Skin epidermis (tissue), 12 donors: ENCODE measurements around the gene ZYX.
A peak's percentile ranks its signal among the peaks of the same experiment; 100 is the strongest.
"Not testable (repeated sequence)": the region's sequence is repeated elsewhere in the genome, so short reads cannot be mapped to it uniquely, and the experiment has no call there.

Experiments used
- H3K27ac ChIP-seq, 21 experiments: fragments of 200-600 bp; sonication (generic) in 11 of 21; one replicate each; pipeline ENCODE4 v1.5.0; 2020; ENCODE audit warnings: mild to moderate bottlenecking in 3 of 21, inconsistent platforms in 2 of 21, moderate library complexity in 2 of 21
- H3K4me3 ChIP-seq, 7 experiments: fragments of 200-600 bp; sonication (generic) in 2 of 7; one replicate each; pipeline ENCODE4 v1.5.0; 2020; ENCODE audit warnings: inconsistent platforms in 2 of 7, mild to moderate bottlenecking in 2 of 7, moderate library complexity in 1 of 7

ZYX gene

DNA sequence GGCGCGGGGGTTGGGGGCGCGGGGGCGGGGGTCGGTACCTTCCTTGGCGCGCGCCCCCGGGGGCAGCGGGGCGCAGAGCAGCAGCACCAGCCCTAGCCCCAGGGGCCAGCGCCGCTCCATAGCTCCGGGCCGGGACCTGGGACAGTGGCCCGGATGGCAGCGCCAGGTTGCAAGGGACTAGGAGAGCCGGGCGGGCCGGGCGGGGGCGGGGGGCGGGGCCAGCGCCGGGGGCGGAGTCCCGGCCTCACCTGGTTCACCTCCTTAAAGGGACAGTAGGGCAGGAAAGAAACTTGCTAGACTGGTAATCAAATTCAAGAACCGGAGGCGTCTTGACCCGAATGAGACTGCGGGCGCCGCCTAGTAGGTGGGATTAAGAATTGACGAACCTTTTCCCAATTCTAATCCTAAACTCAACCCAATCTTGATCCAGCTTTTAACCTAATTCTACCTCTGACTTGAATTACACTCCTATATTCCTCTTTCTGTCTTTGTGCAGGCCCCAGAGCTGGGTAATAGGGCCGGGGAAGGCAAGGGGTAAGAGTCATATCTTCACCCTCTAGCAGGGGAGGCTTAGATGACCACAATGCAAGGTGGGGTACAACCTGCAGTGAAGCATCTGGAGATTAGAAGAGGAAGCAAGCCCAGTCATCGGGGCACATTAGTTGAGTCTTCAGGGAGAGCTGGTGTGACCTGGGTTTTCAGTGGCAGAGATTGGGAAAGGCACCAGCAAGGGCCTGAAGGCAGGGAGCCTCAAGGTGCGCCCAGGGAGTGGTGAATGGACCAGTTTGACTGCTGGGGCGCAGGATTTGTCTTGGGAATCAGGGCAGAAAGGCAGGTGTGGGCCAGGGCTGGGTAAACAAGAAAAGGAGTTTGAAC is 27.8 kb downstream of the ZYX start, which contains the start of gene EPHA1:
Gene EPHA1 (minus strand): TSS at position 171 of the 876 bp plus-strand sequence. CDS start 51 bp downstream, at position 120.
- H3K27ac ChIP-seq, result peak within 1 kb of the TSS in 20 of 21 experiments; percentile 25 to 78 (median 68)

DNA sequence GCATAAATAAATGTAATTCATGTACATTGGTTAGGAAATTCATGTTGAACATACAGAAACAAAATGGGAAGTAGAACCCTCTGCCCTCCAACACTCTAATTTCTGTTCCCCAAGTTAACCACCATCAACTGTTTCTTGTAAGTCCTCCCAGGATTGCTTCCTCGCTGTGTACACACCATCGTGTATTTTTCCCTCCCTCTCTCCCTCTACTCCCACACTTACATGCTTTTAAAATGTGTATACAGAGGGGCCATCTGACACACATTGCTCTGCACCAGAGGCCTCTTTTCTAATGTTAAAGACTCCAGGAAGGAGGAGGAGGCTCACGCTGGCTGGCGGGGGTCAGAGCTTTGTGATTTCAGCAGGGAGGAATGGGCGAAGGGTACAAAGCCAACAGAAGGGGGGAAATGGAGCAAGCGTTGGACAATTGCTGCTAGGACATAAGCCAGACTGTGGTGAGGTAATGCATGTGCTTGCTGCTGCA is 29.4 kb downstream of the ZYX start:
- no peak overlapping the region for H3K4me3 ChIP-seq
- peak overlapping the region in 5 of 21 experiments; percentile 18 to 65 (median 22) for H3K27ac ChIP-seq

More for the DNA sequence above, 27.8 kb downstream of the ZYX start, which contains the start of gene EPHA1:
- peak within 1 kb of the TSS; percentile 46 to 60 (median 50) for H3K4me3 ChIP-seq

DNA sequence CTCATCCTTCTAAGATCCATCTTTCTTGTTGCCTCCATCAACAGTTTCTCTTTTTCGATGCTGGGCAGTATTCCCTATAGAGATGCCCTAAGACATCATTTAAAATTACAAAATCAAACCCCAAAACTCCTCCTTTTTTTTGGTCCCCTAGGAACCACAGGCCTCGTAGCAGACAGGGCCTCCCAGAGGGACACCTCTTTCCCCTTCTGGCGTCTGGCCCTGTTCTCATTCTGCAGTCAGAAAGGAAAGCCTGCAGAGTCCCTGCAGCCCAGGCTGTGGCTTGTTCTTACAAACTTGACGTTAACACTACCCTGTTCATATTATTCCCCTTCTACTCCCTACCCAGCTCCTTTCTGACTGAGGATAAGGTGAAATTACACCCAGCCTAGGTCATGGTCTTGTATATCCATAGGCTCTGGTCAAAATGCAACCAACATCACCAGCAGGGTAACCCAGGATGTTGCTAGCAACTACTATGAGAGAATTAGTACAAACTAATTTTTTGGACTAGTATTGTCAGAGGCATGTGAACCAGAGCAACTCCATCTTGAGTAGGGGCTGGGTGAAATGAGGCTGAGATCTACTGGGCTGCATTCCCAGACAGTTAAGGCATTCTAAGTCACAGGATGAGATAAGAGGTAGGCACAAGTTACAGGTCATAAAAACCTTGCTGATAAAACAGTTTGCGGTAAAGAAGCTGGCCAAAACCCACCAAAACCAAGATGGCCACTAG is 31.0 kb downstream of the ZYX start:
- H3K27ac ChIP-seq, result no peak overlapping the region
- no peak overlapping the region for H3K4me3 ChIP-seq

DNA sequence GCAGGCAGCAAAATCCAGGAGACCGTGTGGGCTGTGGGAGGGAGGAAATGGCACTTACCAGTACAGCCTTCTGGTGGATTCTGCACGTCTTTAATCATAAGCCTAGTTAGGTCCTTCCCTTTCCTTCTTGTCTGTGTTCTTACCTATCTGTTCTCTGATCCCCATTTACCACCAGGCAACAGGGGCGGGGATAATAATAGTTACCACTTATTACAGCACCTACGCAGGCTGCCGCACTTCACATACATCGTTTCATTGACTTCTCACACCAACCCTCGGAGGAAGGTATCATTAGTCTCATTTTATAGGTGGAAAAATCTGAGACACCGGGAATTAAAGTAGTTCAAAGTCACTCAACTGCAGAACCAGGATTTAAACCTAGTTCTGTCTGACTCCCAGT is 32.0 kb downstream of the ZYX start:
- H3K4me3 ChIP-seq, result no peak overlapping the region

DNA sequence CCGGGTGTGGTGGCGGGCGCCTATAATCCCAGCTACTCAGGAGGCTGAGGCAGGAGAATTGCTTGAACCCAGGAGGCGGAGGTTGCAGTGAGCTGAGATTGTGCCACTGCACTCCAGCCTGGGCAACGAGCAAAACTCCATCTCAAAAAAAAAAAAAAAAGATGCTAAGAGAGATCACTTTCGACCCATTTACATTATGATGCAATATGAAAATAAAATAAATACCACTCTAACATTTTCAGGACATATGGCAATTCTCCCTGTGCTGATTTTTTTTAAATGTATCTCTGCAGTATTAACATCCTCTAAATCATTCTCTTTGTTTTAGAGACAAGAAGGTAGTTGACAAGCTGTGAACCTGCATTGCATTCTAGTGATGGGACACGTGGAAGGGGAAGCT is 34.1 kb downstream of the ZYX start:
- H3K4me3 ChIP-seq, result not testable (repeated sequence)
- H3K27ac ChIP-seq, result peak overlapping the region in 1 of 21 experiments; percentile 65

More for the DNA sequence above, 32.0 kb downstream of the ZYX start:
- H3K27ac ChIP-seq, result peak overlapping the region in 1 of 21 experiments; percentile 4

DNA sequence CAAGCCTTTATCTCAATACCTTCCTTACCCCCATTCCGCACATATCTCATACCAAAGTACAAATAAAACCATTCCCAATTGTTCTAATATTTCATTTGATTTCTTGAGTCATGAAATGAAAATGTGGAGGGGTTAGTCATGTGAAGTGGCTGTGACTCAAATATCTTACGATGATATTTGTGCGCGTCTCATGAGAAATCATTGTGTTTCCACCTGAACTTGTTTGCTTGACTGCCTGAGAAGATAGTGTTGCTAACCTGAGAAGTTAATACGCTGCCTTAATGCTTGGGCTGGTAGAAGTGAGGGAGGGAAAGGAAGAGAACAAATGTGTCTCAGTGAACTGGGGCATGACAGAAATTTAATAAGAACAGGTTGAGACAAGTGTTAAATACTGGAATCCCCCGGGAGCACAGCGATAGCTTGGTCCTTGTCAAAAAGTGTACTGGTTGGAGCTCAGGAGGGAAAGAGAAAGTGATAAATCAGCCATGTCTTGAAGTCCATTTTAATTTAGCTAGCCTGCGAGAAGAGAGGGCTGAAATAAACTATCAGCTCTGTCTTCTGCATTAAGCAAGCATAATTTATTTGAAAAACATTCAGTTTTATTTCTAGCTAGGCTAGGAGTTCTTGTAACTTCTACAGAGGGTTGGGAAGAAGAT is 34.7 kb downstream of the ZYX start:
- peak overlapping the region in 6 of 21 experiments; percentile 2 to 65 (median 30) for H3K27ac ChIP-seq
- peak overlapping the region in 1 of 7 experiments; percentile 3 for H3K4me3 ChIP-seq

DNA sequence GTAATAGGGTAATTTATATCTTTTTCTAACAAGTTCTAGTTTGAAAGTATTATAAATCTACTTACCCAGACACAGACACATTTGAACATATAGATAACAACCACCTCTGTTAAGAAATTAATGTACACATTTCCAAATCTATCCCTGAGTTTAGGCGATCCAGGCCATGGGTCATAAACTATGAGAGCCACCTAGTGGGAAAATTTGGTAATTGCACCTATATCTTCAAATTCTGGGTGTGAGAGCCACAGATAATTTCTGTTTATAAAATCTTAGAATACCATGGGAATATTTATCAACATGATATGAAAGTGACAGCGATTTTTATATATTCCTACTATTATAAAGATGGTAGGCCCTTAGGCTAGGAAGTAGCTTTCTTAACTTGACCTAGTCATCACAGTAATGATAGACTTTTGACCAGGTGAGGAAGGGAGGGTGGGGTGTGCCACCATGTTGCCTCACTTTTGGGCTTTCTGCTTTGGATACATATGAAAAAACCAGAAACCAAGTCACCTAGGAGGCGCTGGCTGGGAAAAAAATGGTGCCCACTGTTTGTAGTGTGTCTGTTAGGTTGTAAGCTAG is 35.5 kb downstream of the ZYX start:
- no peak overlapping the region for H3K4me3 ChIP-seq
- H3K27ac ChIP-seq, result peak overlapping the region in 1 of 21 experiments; percentile 22

DNA sequence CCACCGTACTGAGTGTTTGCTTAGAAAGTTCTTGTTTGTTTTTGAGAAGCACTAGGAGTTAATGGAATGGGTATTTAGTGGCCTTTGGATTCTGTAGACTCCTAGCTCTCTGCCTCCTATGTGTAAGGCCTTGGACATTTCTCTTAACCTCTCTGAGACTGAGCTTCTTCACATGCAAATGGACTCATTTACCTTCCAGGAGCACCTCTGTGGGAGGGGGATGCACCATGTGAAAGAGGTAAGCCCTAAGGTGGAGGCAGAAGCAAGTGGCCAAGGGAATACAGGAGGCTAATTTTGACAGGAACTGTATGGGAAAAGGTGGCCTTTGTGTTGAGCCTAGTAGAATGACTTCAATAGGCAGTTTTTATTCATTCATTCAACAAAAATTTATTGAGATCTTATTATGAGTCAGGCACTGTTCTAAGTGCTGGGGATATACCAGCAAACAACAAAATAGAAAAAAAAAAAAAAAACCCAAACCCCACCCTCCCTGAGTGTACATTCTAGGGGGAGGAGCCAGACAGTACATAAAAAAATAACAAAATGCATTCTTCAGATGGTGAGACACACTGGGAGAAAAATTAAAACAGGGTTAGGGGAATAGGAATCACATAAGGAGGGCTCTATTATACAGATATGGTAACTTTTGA is 36.7 kb downstream of the ZYX start:
- Histone ChIP-seq H3K4me3 (no peak overlapping the region), H3K27ac (no peak overlapping the region)

DNA sequence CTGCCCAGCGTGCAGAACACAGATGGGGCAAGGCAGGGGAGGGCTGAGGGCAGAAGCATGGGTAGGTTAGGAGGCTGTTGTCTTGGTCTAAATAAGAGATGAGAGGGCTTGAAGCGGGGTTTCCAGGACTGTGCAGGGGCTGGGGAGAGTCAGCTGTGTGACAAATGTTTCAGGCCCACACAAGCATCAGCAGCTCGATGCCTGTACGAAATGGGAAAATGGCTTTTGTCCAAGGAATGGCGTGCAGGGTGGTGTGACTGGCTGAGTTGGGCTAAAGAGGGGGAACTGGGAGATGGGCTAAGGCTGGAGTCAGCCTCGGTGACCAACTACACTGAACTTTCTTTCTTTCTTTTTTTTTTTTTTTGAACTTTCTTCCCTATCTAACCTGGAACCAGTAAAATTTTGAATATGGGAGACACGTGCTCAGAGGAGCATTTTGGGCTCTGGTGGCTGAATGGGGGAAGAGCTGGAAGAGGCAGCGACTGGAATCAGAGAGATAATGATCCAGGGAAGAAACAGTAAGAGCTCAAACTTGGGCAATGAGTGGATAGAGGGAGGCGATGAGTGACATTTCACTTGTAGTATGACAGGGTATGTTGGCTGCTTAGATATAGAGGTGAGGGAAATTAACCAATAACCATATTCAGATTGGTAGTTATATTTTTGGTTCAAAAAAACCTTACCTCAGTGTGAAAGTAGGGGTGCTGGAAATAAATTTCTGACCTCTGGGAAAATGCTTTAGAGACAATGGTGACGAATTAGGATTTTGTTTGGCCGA is 37.7 kb downstream of the ZYX start:
- no peak overlapping the region for H3K4me3 ChIP-seq
- no peak overlapping the region for H3K27ac ChIP-seq

DNA sequence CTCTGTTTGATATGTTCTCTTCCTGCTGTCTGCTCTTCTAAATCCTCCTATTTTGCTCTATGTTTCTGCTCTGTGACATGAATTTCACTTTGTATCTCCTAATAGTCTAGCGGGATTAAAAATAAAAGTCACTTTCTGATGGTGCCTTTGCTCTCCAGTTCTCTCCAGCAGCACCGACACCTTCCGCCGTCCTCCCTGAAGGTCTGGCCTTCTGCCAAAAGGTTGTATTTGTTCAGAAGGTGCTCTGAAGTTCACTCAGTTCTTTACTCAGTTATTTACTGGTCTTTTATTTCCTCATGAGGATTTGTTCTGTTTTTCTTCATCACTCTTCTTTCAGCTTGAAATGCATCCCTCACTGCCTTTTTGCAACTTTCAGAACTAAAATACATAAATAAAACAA is 38.7 kb downstream of the ZYX start:
- no peak overlapping the region for H3K4me3 ChIP-seq
- no peak overlapping the region for H3K27ac ChIP-seq

DNA sequence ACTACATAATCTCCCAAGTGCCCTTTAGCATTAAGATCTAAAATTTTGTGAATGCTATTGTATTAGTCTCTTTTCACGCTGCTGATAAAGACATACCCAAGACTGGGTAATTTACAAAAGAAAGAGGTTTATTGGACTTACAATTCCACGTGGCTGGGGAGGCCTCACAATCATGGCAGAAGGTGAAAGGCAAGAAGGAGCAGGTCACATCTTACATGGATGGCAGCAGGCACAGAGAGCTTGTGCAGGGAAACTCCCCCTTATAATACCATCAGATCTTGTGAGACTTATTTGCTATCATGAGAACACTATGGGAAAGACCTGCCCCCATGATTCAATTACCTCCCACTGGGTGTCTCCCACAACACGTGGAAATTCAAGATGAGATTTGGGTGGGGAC is 39.5 kb downstream of the ZYX start:
- H3K27ac ChIP-seq, H3K4me3 ChIP-seq: not testable (repeated sequence)

DNA sequence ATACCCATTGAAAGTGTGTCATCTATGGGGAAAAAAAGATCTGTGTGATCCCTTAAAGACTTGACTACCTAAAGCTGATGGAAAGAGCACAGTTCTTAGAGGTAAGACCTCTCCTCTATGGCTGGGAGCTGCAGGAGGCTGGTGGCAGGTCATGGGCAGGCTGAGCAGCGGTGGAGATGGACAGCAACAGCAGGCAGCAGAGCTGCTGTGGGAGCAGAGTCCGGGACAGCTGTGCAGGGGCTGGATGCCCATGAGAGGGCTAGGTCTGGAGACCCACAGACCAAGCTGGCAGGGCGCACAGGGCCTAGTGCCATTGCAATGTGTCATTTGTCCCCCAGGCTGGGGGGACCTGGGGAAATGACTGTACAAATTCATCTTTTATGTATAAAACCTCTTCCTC is 40.9 kb downstream of the ZYX start:
- no peak overlapping the region for H3K27ac ChIP-seq
- no peak overlapping the region for H3K4me3 ChIP-seq

DNA sequence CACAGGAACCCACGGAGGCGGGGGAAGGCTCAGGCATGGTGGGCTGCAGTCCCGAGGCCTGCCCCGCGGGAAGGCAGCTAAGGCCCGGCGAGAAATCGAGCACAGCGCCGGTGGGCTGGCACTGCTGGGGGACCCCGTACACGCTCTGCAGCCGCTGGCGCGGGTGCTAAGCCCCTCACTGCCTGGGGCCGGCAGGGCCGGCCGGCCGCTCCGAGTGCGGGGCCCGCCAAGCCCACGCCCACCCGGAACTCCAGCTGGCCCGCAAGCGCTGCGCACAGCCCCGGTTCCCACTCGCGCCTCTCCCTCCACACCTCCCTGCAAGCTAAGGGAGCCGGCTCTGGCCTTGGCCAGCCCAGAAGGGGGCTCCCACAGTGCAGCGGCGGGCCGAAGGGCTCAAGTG is 43.3 kb downstream of the ZYX start:
- H3K27ac ChIP-seq, H3K4me3 ChIP-seq: not testable (repeated sequence)

DNA sequence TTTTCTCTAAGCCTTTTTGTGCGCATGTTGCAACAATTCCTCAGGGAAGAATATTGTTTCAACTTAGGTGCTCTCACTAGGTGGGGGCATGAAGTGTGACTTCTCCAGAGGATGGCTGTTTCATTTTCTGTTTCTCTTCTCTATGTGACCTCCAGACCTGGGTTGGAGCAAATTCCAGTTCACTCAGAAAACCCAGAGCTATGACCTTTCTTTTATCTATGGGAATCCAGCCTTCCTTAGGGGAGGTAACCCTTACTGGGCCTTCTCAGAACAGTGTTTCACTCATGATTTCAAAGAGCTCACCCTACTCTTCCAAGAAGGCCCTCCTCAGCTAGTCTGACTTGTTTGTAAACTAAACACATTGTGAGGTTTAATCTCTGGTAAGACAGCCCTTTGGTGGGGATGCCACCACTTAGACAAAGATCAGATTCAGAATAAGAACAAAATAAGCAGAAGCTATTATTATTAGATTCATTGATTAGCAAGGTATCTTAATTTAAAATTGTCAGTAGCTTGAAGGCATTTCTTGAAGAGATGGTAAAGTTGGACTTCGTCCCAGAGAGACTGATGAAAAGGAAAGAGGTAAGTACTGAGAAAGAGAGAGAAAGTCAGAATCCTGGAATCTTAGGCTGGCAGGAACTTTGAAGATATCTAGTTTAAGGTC is 45.5 kb downstream of the ZYX start:
- H3K27ac ChIP-seq, result no peak overlapping the region

DNA sequence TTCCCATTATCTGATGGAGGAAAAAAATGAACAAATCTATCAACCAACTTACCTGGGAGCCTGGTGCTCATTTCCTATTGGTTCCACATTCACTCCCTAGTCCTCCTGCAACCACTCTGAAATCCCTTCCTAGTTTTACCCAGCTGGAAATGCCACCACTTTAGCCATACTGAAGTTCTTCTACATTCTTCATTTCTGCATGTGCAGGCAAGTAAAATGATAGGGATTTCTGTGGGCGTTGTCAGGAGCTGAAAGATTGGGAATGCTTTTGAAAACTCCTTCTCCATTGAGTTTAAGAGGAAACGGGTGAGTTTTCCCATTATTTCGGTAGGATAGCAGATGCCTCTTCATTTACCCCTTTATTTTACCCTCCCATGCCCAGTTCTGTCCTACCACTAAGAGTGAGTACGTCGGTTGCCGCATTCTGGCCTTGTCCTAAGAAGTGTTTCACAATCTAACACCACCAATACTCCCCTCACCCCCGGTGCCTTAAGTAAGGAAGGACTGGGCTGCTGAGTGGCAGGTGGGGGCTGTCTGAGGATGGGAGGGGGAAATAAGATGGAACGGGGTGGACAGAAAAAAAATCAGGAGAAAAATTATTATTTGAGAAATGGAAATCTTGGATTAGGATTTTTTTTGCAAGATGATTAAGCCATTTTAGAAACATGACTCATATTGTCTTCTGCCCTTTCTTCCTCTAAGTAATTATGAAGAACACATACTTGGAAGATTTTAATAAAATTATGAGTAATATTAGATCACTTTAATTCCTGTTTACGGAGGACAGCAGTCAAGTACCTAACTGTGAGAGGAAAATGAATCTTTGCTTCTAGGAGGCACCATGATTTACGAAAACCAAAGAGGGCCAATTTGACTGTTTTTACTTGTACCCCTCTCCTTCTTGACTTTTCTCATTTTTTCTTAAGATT is 48.9 kb downstream of the ZYX start:
- Histone ChIP-seq H3K4me3 (no peak overlapping the region), H3K27ac (peak overlapping the region in 9 of 21 experiments; percentile 1 to 66 (median 44))

More for the DNA sequence above, 45.5 kb downstream of the ZYX start:
- H3K4me3 ChIP-seq, result no peak overlapping the region

DNA sequence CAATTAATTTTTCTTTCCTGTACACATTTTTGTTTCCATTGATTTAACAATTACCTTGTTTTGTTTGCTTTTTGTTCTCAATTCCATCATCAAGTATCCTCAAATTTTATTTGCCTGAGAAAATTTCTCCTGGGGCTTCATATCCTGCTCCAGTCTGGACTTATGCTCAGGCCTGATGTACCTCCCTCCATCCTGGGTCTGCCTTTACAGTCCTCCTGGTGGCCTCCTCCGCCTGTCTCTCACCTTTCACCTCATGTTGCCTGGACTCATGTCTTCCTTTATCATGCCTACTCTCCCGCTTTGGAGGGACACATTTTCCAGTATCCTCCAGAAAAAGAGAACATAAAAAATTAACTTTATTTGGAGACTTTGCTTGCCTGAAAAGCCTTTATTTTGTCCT is 50.0 kb downstream of the ZYX start:
- no peak overlapping the region for H3K27ac ChIP-seq
- no peak overlapping the region for H3K4me3 ChIP-seq

DNA sequence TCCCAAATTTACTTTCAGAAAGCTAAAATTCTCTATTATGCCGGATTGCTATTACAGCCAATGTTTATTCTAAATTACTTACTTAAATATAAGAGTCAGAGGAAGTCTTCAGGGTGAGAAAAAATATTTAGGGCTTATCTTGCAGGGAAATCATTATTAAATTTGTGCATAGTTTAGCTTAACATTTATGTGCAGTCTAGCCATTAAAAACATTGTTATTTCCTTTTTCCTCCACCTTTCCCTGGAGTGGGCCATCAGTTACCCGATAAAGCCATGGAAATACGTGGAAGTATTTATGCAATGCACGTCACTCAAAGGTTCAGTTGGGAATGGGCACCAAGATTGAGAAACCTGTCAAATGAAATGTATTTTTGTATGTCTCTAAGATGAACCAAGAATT is 52.6 kb downstream of the ZYX start:
- no peak overlapping the region for H3K4me3 ChIP-seq
- no peak overlapping the region for H3K27ac ChIP-seq
